ENCODE results near the gene HOXD4. TPM values are rescaled to one million over a fixed set of nuclear protein-coding genes. Genes with fewer than 3 reads are reported as not detected.

HOXD4 gene
- total RNA-seq, 6 donors from 2014 or later: 0.79 to 0.81 TPM; not detected in 4

GRCh38 chr2:176130147-176130956, 21.0 kb upstream of the HOXD4 start:
- peaks cover 20 to 33% (median 21%) of the 10 kb centered on the region in 4 donors for H3K4me1 ChIP-seq
- H3K36me3 ChIP-seq: no peaks in the 10 kb centered on the region
- peak in 1 of 2 donors; percentile 73 for ATAC-seq (ENCODE audit: low FRiP score in 2 of 2)
- TF ChIP-seq, protein P1, sequence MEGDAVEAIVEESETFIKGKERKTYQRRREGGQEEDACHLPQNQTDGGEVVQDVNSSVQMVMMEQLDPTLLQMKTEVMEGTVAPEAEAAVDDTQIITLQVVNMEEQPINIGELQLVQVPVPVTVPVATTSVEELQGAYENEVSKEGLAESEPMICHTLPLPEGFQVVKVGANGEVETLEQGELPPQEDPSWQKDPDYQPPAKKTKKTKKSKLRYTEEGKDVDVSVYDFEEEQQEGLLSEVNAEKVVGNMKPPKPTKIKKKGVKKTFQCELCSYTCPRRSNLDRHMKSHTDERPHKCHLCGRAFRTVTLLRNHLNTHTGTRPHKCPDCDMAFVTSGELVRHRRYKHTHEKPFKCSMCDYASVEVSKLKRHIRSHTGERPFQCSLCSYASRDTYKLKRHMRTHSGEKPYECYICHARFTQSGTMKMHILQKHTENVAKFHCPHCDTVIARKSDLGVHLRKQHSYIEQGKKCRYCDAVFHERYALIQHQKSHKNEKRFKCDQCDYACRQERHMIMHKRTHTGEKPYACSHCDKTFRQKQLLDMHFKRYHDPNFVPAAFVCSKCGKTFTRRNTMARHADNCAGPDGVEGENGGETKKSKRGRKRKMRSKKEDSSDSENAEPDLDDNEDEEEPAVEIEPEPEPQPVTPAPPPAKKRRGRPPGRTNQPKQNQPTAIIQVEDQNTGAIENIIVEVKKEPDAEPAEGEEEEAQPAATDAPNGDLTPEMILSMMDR (IDR thresholded peaks at IDR 0.05): no peak
- TF ChIP-seq POLR2A (IDR thresholded peaks at IDR 0.05): no peak
- TF ChIP-seq EP300 (IDR thresholded peaks at IDR 0.05): no peak
- TF ChIP-seq POLR2AphosphoS5 (IDR thresholded peaks at IDR 0.05): no peak
- peaks cover 0 to 78% (median 39%) of the 10 kb centered on the region in 4 donors for H3K27me3 ChIP-seq
- H3K9me3 ChIP-seq: no peaks in the 10 kb centered on the region
- H3K4me3 ChIP-seq: peak overlapping the region in 3 of 4 donors; percentile 22 to 42 (median 42)
- H3K27ac ChIP-seq: no peak overlapping the region
- peak in 1 of 2 donors; percentile 90 for DNase-seq
- WGBS, 2 donors: 3 to 11% methylated on average over 9 to 25 of the region's 100 CpGs

DNA sequence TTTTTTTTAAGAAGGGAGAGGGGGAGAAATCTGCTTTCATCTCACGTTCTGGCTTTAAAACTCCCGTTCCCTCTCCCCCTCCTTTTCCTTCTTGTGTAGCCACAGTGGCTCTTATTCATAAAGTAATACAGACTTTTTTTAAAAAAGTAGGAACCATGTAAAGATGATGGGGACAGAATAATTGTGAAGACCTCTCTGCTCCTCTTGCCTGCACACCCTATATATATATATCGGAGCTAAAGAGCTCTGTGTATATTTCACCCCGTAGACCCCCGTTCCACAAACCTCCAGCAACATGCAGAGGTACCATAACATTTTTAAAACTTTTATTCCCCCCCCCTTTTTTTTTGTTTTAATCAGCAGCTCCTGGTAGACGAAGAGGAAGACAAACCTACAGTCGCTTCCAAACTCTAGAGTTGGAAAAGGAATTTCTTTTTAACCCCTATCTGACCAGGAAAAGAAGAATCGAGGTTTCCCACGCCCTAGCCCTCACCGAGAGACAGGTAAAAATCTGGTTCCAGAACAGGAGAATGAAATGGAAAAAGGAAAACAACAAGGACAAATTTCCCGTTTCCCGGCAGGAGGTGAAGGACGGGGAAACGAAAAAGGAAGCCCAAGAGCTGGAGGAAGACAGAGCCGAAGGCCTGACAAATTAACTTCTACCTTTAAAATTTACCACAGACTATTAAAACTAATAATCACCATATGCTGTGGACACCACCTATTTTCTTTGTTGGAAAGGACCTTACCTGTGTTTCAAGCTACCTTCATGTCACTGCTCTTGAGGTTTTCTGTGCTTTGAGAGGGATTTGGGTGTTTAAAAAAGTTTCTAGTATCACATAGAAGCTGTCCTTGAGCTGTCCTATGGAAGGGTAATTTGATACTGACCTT, 20.1 kb upstream of the HOXD4 start:
- peaks cover 24 to 39% (median 25%) of the 10 kb centered on the region in 4 donors for H3K4me1 ChIP-seq
- DNase-seq (no peak), ATAC-seq (ENCODE audit: low FRiP score in 2 of 2) (no peak)
- peaks cover 0 to 81% (median 40%) of the 10 kb centered on the region in 4 donors for H3K27me3 ChIP-seq
- no peak overlapping the region for H3K4me3 ChIP-seq
- TF ChIP-seq POLR2A (IDR thresholded peaks at IDR 0.05): no peak
- TF ChIP-seq, protein P1 (IDR thresholded peaks at IDR 0.05): no peak
- no peak for TF ChIP-seq EP300 (IDR thresholded peaks at IDR 0.05)
- no peak for TF ChIP-seq POLR2AphosphoS5 (IDR thresholded peaks at IDR 0.05)
- no peak overlapping the region for H3K27ac ChIP-seq
- H3K36me3 ChIP-seq: no peaks in the 10 kb centered on the region
- H3K9me3 ChIP-seq: no peaks in the 10 kb centered on the region
- 14 to 16% methylated on average over 15 of the region's 15 CpGs for WGBS, 2 donors

DNA sequence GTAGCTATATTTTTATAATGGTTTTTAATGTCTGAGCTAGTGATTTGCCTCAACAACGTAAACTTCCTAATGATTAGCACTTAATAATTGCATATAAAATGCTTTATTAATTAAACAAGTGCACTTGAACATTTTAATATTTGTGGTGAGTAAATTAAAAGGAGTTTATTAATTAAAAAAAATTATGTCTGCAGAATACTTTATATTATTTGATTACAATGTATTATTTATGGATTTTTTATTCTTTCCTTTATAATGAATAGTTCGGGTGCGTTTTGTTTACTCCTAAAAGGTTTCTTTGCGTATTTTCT, 19.5 kb upstream of the HOXD4 start:
- no peaks in the 10 kb centered on the region for H3K9me3 ChIP-seq
- no peak for ATAC-seq (ENCODE audit: low FRiP score in 2 of 2)
- H3K36me3 ChIP-seq: no peaks in the 10 kb centered on the region
- TF ChIP-seq POLR2A (IDR thresholded peaks at IDR 0.05) (no peak), EP300 (IDR thresholded peaks at IDR 0.05) (no peak), POLR2AphosphoS5 (IDR thresholded peaks at IDR 0.05) (no peak)
- TF ChIP-seq, protein P1 (IDR thresholded peaks at IDR 0.05): no peak
- no peak for DNase-seq
- peaks cover 30 to 45% (median 31%) of the 10 kb centered on the region in 4 donors for H3K4me1 ChIP-seq
- H3K27me3 ChIP-seq: peaks cover 0 to 87% (median 45%) of the 10 kb centered on the region in 4 donors
- H3K27ac ChIP-seq: no peak overlapping the region
- 13 to 19% methylated on average over 4 of the region's 4 CpGs for WGBS, 2 donors
- H3K4me3 ChIP-seq: peak overlapping the region in 1 of 4 donors; percentile 29

GRCh38 chr2:176132205-176133171, 18.9 kb upstream of the HOXD4 start:
- no peak for ATAC-seq (ENCODE audit: low FRiP score in 2 of 2)
- Histone ChIP-seq H3K27ac (no peak overlapping the region), H3K36me3 (no peaks in the 10 kb centered on the region), H3K4me3 (peak overlapping the region in 1 of 4 donors; percentile 29), H3K9me3 (no peaks in the 10 kb centered on the region), H3K27me3 (peaks cover 0 to 91% (median 48%) of the 10 kb centered on the region in 4 donors), H3K4me1 (peaks cover 30 to 47% (median 32%) of the 10 kb centered on the region in 4 donors)
- TF ChIP-seq POLR2A (IDR thresholded peaks at IDR 0.05) (no peak), POLR2AphosphoS5 (IDR thresholded peaks at IDR 0.05) (no peak), EP300 (IDR thresholded peaks at IDR 0.05) (no peak)
- TF ChIP-seq, protein P1 (IDR thresholded peaks at IDR 0.05): no peak
- no peak for DNase-seq
- WGBS, 2 donors: 11 to 14% methylated on average over 33 of the region's 33 CpGs
